Hepatocyte (in vitro differentiated cells): Measurements from ENCODE around the gene EXOC4. TPM values are rescaled to one million over a fixed set of nuclear protein-coding genes. Genes with fewer than 3 reads are reported as not detected.

ENCODE experiments used
- DNase-seq: peaks from one replicate; pipeline ENCODE4 v3.0.0-alpha.2; 2016; ENCODE audit warnings: low spot score
- H2AFZ ChIP-seq: fragments of 200-600 bp; sonication (generic); 2 replicates; pipeline ENCODE4 v1.6.0; 2016; ENCODE audit warnings: antibody characterized with exemption, mild to moderate bottlenecking
- H3K27ac ChIP-seq: fragments of 200-600 bp; sonication (generic); 2 replicates; pipeline ENCODE4 v1.5.1; 2016; ENCODE audit warnings: mild to moderate bottlenecking
- H3K27me3 ChIP-seq: fragments of 200-600 bp; sonication (generic); 2 replicates; pipeline ENCODE4 v1.6.1; 2016
- H3K36me3 ChIP-seq: fragments of 200-600 bp; sonication (generic); replicated peaks from 2 replicates; pipeline ENCODE4 v1.5.1; 2016; ENCODE audit warnings: low read depth; ENCODE audit not compliant: insufficient read depth
- H3K4me1 ChIP-seq: fragments of 200-600 bp; sonication (generic); 2 replicates; pipeline ENCODE4 v1.5.1; 2016; ENCODE audit warnings: mild to moderate bottlenecking, moderate library complexity; ENCODE audit not compliant: insufficient read depth
- H3K4me2 ChIP-seq: fragments of 200-600 bp; sonication (generic); 2 replicates; pipeline ENCODE4 v1.6.0; 2016
- H3K4me3 ChIP-seq: fragments of 200-600 bp; sonication (generic); 2 replicates; pipeline ENCODE4 v1.5.1; 2016; ENCODE audit warnings: mild to moderate bottlenecking
- H3K79me2 ChIP-seq: fragments of 200-600 bp; sonication (generic); 2 replicates; pipeline ENCODE4 v1.6.0; 2017; ENCODE audit warnings: mild to moderate bottlenecking
- H3K9me2 ChIP-seq: fragments of 200-600 bp; sonication (generic); replicated peaks from 2 replicates; pipeline ENCODE4 v1.6.0; 2017; ENCODE audit warnings: mild to moderate bottlenecking; ENCODE audit not compliant: insufficient read depth
- H3K9me3 ChIP-seq: fragments of 200-600 bp; sonication (generic); 2 replicates; pipeline ENCODE4 v1.5.1; 2016; ENCODE audit warnings: low read depth, mild to moderate bottlenecking
- H4K20me1 ChIP-seq: fragments of 200-600 bp; sonication (generic); 2 replicates; pipeline ENCODE4 v1.6.0; 2016; ENCODE audit warnings: mild to moderate bottlenecking; ENCODE audit not compliant: insufficient read depth, poor library complexity, severe bottlenecking
- CTCF ChIP-seq: fragments of 200-600 bp; sonication (generic); IDR thresholded peaks from 2 replicates; pipeline ENCODE4 v1.5.1; 2016; ENCODE audit warnings: antibody characterized with exemption, mild to moderate bottlenecking; ENCODE audit not compliant: poor library complexity
- EZH2 ChIP-seq: fragments of 200-600 bp; sonication (generic); IDR thresholded peaks from 2 replicates; pipeline ENCODE4 v1.6.1; 2016; ENCODE audit warnings: antibody characterized with exemption, mild to moderate bottlenecking, borderline replicate concordance
- EZH2phosphoT487 ChIP-seq: fragments of 200-600 bp; sonication (generic); IDR thresholded peaks from one replicate; pipeline ENCODE4 v1.6.1; 2018; ENCODE audit warnings: antibody characterized with exemption, mild to moderate bottlenecking, low read depth, moderate library complexity; ENCODE audit not compliant: unreplicated experiment, severe bottlenecking
- WGBS: methylation state at CpG from one replicate; pipeline ENCODE4 v1.1.6; 2016; ENCODE audit warnings: low lambda C conversion rate; ENCODE audit errors: missing lambda C conversion rate; 5-methylcytosine and 5-hydroxymethylcytosine counted together
- polyA plus RNA-seq: library from polyadenylated mRNA; unstranded; fragments of >200 nt; fragmentation: Nextera tagmentation; extraction: Ambion mirVana; gene quantifications from 2 replicates; pipeline ENCODE4 v1.2.1, GENCODE V29; 2016
- total RNA-seq: library from RNA; depleted of rRNA; stranded (reverse); fragments of >200 nt; gene quantifications from 2 replicates; pipeline ENCODE4 v1.2.3, GENCODE V29; 2014

The EXOC4 gene
- total and polyA plus RNA-seq, 2 experiments from 2014 or later, result 34.8 to 56.1 TPM

- Histone ChIP-seq H3K4me3 (no peak overlapping the region), H2AFZ (no peak overlapping the region), H3K9me3 (no peaks in the 10 kb centered on the region), H3K4me1 (no peaks in the 10 kb centered on the region), H3K4me2 (no peak overlapping the region), H3K27me3 (no peaks in the 10 kb centered on the region), H3K36me3 (no peaks in the 10 kb centered on the region), H3K27ac (no peak overlapping the region), H3K79me2 (no peaks in the 10 kb centered on the region), H3K9me2 (no peaks in the 10 kb centered on the region), H4K20me1 (no peaks in the 10 kb centered on the region)
- no peak for DNase-seq
- TF ChIP-seq CTCF (no peak), EZH2 (no peak), EZH2phosphoT487 (no peak)
- WGBS, result 48% methylated on average over 2 of the region's 2 CpGs
Measured at GRCh38 chr7:133780912-133781311, 528.0 kb downstream of the EXOC4 start.

GRCh38 chr7:133781486-133782090 is 528.7 kb downstream of the EXOC4 start:
- TF ChIP-seq EZH2 (no peak), CTCF (no peak)
- Histone ChIP-seq H4K20me1 (no peaks in the 10 kb centered on the region), H2AFZ (no peak overlapping the region), H3K9me2 (no peaks in the 10 kb centered on the region), H3K4me1 (no peaks in the 10 kb centered on the region), H3K27me3 (no peaks in the 10 kb centered on the region), H3K79me2 (no peaks in the 10 kb centered on the region), H3K36me3 (no peaks in the 10 kb centered on the region), H3K9me3 (no peaks in the 10 kb centered on the region), H3K4me3 (no peak overlapping the region), H3K4me2 (no peak overlapping the region), H3K27ac (no peak overlapping the region)
- DNase-seq, result no peak
- WGBS, result 87% methylated on average over 7 of the region's 7 CpGs

- Histone ChIP-seq H3K4me3 (no peak overlapping the region), H4K20me1 (no peaks in the 10 kb centered on the region), H3K4me2 (no peak overlapping the region), H3K79me2 (no peaks in the 10 kb centered on the region), H3K9me2 (no peaks in the 10 kb centered on the region), H3K27me3 (no peaks in the 10 kb centered on the region), H3K36me3 (no peaks in the 10 kb centered on the region), H3K9me3 (no peaks in the 10 kb centered on the region), H3K4me1 (no peaks in the 10 kb centered on the region), H2AFZ (no peak overlapping the region), H3K27ac (no peak overlapping the region)
- TF ChIP-seq EZH2phosphoT487, result no peak
- no peak for TF ChIP-seq EZH2
- no peak for TF ChIP-seq CTCF
- no peak for DNase-seq
- 78% methylated on average over 5 of the region's 5 CpGs for WGBS
Measured at GRCh38 chr7:133782470-133782869, 529.6 kb downstream of the EXOC4 start.

GRCh38 chr7:133783276-133783675 is 530.4 kb downstream of the EXOC4 start:
- WGBS, result 96% methylated on average over 2 of the region's 2 CpGs
- TF ChIP-seq CTCF (no peak), EZH2 (no peak), EZH2phosphoT487 (no peak)
- H3K27ac ChIP-seq, result no peak overlapping the region
- no peaks in the 10 kb centered on the region for H3K4me1 ChIP-seq
- H3K36me3 ChIP-seq, result no peaks in the 10 kb centered on the region
- no peaks in the 10 kb centered on the region for H3K9me2 ChIP-seq
- H3K4me3 ChIP-seq, result no peak overlapping the region
- H3K4me2 ChIP-seq, result no peak overlapping the region
- H4K20me1 ChIP-seq, result no peaks in the 10 kb centered on the region
- no peaks in the 10 kb centered on the region for H3K79me2 ChIP-seq
- DNase-seq, result no peak
- H3K27me3 ChIP-seq, result no peaks in the 10 kb centered on the region
- no peak overlapping the region for H2AFZ ChIP-seq
- no peaks in the 10 kb centered on the region for H3K9me3 ChIP-seq
